H1 (cell line): ENCODE results near the gene GTPBP6. TPM values are rescaled to one million over a fixed set of nuclear protein-coding genes. Genes with fewer than 3 reads are reported as not detected.
"Not testable (repeated sequence)": the region's sequence is repeated elsewhere in the genome, so short reads cannot be mapped to it uniquely, and the experiment has no call there.

Experiments
- CTCF ChIA-PET: fragments of 300-600 bp; sonication (Branson Sonifier 250); formaldehyde crosslinking; loops from one replicate; lab custom pipeline; 2021; ENCODE audit not compliant: partially characterized antibody; lab: Charles Lee
- POLR2A ChIA-PET: fragments of 300-600 bp; sonication (Branson Sonifier 250); formaldehyde crosslinking; loops from one replicate; lab custom pipeline; 2021; ENCODE audit warnings: inconsistent platforms; ENCODE audit not compliant: partially characterized antibody; lab: Charles Lee
- DNase-seq, 2 experiments: peaks; one replicate each; pipeline versions ENCODE4 v3.0.0 to v3.0.0-alpha.2; 2010 to 2022; ENCODE audit warnings: low spot score in 2 of 2, low read depth in 1 of 2, mixed read lengths in 1 of 2
- FAIRE-seq: peaks from 2 replicates; lab custom pipeline; 2011; peaks lifted over from hg19 to GRCh38; lab: Jason Lieb, UNC
- H2AFZ ChIP-seq: 2 replicates; pipeline ENCODE4 v1.8.1; 2012; ENCODE audit warnings: low read length, inconsistent platforms
- H2AK5ac ChIP-seq: 2 replicates; pipeline ENCODE4 v1.6.1; 2013; ENCODE audit warnings: low read depth, low read length
- H2BK120ac ChIP-seq: replicated peaks from 2 replicates; pipeline ENCODE3; 2013; ENCODE audit warnings: low read depth, low read length, inconsistent platforms
- H2BK12ac ChIP-seq: 2 replicates; pipeline ENCODE4 v1.6.1; 2013; ENCODE audit warnings: low read depth, low read length
- H2BK15ac ChIP-seq: 2 replicates; pipeline ENCODE4 v1.6.1; 2013; ENCODE audit warnings: low read length
- H2BK20ac ChIP-seq: 2 replicates; pipeline ENCODE4 v1.6.1; 2013; ENCODE audit warnings: low read length
- H2BK5ac ChIP-seq: 2 replicates; pipeline ENCODE4 v1.6.1; 2013; ENCODE audit warnings: low read depth, low read length
- H3K14ac ChIP-seq: 2 replicates; pipeline ENCODE4 v1.6.1; 2013; ENCODE audit warnings: inconsistent platforms; ENCODE audit not compliant: insufficient read length
- H3K18ac ChIP-seq: 2 replicates; pipeline ENCODE4 v1.6.1; 2013; ENCODE audit warnings: low read length; ENCODE audit errors: extremely low read depth
- H3K23ac ChIP-seq: 2 replicates; pipeline ENCODE4 v1.6.1; 2013; ENCODE audit warnings: inconsistent platforms; ENCODE audit not compliant: insufficient read length
- H3K23me2 ChIP-seq: 2 replicates; pipeline ENCODE4 v1.6.1; 2013; ENCODE audit warnings: low read depth, low read length
- H3K27ac ChIP-seq: 2 replicates; pipeline ENCODE4 v1.6.1; 2011; ENCODE audit warnings: low read depth, low read length, inconsistent platforms
- H3K27me3 ChIP-seq, 4 experiments: replicated peaks in 1 of 4; 1 replicate in 1 of 4; 2 replicates in 3 of 4; pipeline versions ENCODE4 v1.6.1 to v1.8.1; 2011 to 2013; ENCODE audit warnings: low read length in 3 of 4, mild to moderate bottlenecking in 3 of 4, inconsistent platforms in 2 of 4, mixed read lengths in 2 of 4, moderate library complexity in 1 of 4; ENCODE audit not compliant: control insufficient read depth in 3 of 4, insufficient read depth in 3 of 4; ENCODE audit errors: extremely low read depth in 1 of 4
- H3K36me3 ChIP-seq, 4 experiments: 2 replicates each; pipeline versions ENCODE4 v1.6.1 to v1.8.1; 2011 to 2013; ENCODE audit warnings: mild to moderate bottlenecking in 4 of 4, low read length in 3 of 4, moderate library complexity in 2 of 4, control low read depth in 1 of 4, inconsistent platforms in 1 of 4; ENCODE audit not compliant: insufficient read depth in 4 of 4, control insufficient read depth in 2 of 4
- H3K4ac ChIP-seq: replicated peaks from 2 replicates; pipeline ENCODE3; 2013; ENCODE audit warnings: low read length, low read depth, mixed read lengths, inconsistent platforms; ENCODE audit not compliant: insufficient read length
- H3K4me1 ChIP-seq, 4 experiments: replicated peaks in 1 of 4; 1 replicate in 1 of 4; 2 replicates in 3 of 4; pipeline versions ENCODE4 v1.6.1 to v1.8.1; 2011 to 2013; ENCODE audit warnings: low read length in 3 of 4, inconsistent platforms in 2 of 4, mixed read lengths in 1 of 4; ENCODE audit not compliant: insufficient read depth in 4 of 4, control insufficient read depth in 3 of 4
- H3K4me2 ChIP-seq, 2 experiments: 2 replicates each; pipeline versions ENCODE4 v1.6.1 to v1.8.1; 2011 to 2013; ENCODE audit warnings: low read depth in 2 of 2, low read length in 2 of 2, control low read depth in 1 of 2, inconsistent platforms in 1 of 2, mild to moderate bottlenecking in 1 of 2; ENCODE audit not compliant: insufficient read depth in 1 of 2
- H3K4me3 ChIP-seq, 4 experiments: fragments of 200-600, 300-600 bp in 1 of 4; sonication (generic), shearing (Covaris generic), sonication (Bioruptor Twin) in 1 of 4; 2 replicates each; pipeline versions ENCODE4 v1.5.1 to v1.8.1; 2011 to 2016; ENCODE audit warnings: low read length in 4 of 4, low read depth in 3 of 4, control low read depth in 2 of 4, inconsistent platforms in 2 of 4, mild to moderate bottlenecking in 2 of 4, mixed read lengths in 1 of 4, moderate library complexity in 1 of 4; ENCODE audit not compliant: insufficient read depth in 2 of 4; ENCODE audit errors: extremely low read depth in 1 of 4
- H3K56ac ChIP-seq: replicated peaks from 2 replicates; pipeline ENCODE3; 2013; ENCODE audit warnings: low read depth, mild to moderate bottlenecking, mixed read lengths, low read length, inconsistent platforms; ENCODE audit not compliant: insufficient read length
- H3K79me1 ChIP-seq: 2 replicates; pipeline ENCODE4 v1.6.1; 2013; ENCODE audit warnings: low read depth, low read length, control low read depth
- H3K79me2 ChIP-seq, 2 experiments: 2 replicates each; pipeline versions ENCODE4 v1.6.1 to v1.8.1; 2012 to 2013; ENCODE audit warnings: low read length in 2 of 2, mild to moderate bottlenecking in 2 of 2, inconsistent platforms in 1 of 2; ENCODE audit not compliant: insufficient read depth in 2 of 2, control insufficient read depth in 1 of 2
- H3K9ac ChIP-seq, 4 experiments: replicated peaks in 1 of 4; 1 replicate in 1 of 4; 2 replicates in 3 of 4; pipeline versions ENCODE4 v1.6.1 to v1.8.1; 2011 to 2013; ENCODE audit warnings: low read depth in 3 of 4, low read length in 3 of 4, control low read depth in 2 of 4, mild to moderate bottlenecking in 2 of 4, moderate library complexity in 2 of 4, inconsistent platforms in 1 of 4; ENCODE audit errors: extremely low read depth in 1 of 4
- H3K9me3 ChIP-seq, 2 experiments: 2 replicates each; pipeline versions ENCODE4 v1.6.1 to v1.8.1; 2012 to 2013; ENCODE audit warnings: mild to moderate bottlenecking in 2 of 2, moderate library complexity in 2 of 2, control low read depth in 1 of 2, inconsistent platforms in 1 of 2, low read depth in 1 of 2, low read length in 1 of 2, mixed read lengths in 1 of 2; ENCODE audit not compliant: insufficient read depth in 2 of 2
- H4K20me1 ChIP-seq, 2 experiments: replicated peaks in 1 of 2; 2 replicates each; pipeline versions ENCODE3 to v1.8.1; 2011 to 2013; ENCODE audit warnings: inconsistent platforms in 2 of 2, low read length in 2 of 2, mild to moderate bottlenecking in 1 of 2; ENCODE audit not compliant: insufficient read depth in 2 of 2, control insufficient read depth in 1 of 2
- H4K5ac ChIP-seq: 2 replicates; pipeline ENCODE4 v1.6.1; 2013; ENCODE audit warnings: low read length, low read depth, mixed read lengths, inconsistent platforms; ENCODE audit not compliant: insufficient read length
- H4K8ac ChIP-seq: 2 replicates; pipeline ENCODE4 v1.8.0; 2013; ENCODE audit warnings: mild to moderate bottlenecking, moderate library complexity, low read length, inconsistent platforms; ENCODE audit not compliant: insufficient read depth; ENCODE audit errors: extremely low read depth
- H4K91ac ChIP-seq: replicated peaks from 2 replicates; pipeline ENCODE3; 2013; ENCODE audit warnings: low read length, mixed read lengths, inconsistent platforms; ENCODE audit not compliant: insufficient read length
- ASH2L ChIP-seq: fragments of 200-600, 300-600 bp; sonication (generic); IDR thresholded peaks from one replicate; pipeline ENCODE4 v1.7.1; 2017; ENCODE audit warnings: low read length
- CEBPB ChIP-seq: IDR thresholded peaks from 2 replicates; pipeline ENCODE4 v1.6.1; 2012; ENCODE audit warnings: low read depth, low read length
- WGBS, 2 experiments: shearing (Covaris generic) in 1 of 2; methylation state at CpG; one replicate each; pipeline versions ENCODE4 v1.1.6 to v1.1.7; 2013 to 2015; ENCODE audit warnings: low lambda C conversion rate in 2 of 2, mixed read lengths in 2 of 2, inconsistent platforms in 1 of 2, low coverage in 1 of 2, missing lambda C conversion rate in 1 of 2; ENCODE audit not compliant: insufficient replicate concordance in 2 of 2, insufficient coverage in 1 of 2, insufficient read length in 1 of 2; ENCODE audit errors: extremely low coverage in 1 of 2, missing lambda C conversion rate in 1 of 2; 5-methylcytosine and 5-hydroxymethylcytosine counted together
- polyA plus RNA-seq, 7 experiments: library from polyadenylated mRNA; depleted of rRNA in 3 of 7; stranded (reverse) in 5 of 7; unstranded in 2 of 7; fragments of >200 nt in 5 of 7; fragments of 200-250 nt in 2 of 7; gene quantifications; 1 replicate in 5 of 7; 2 replicates in 1 of 7; 4 replicates in 1 of 7; pipeline versions ENCODE4 v1.2.1 to v1.2.3, GENCODE V29; 2011 to 2013; ENCODE audit warnings: missing spikeins in 2 of 7, mixed read lengths in 2 of 7
- total RNA-seq: library from RNA; stranded (reverse); fragmentation: NEBNext Ultra II Directional; extraction: Animal tissue kit (Norgen Biotek cat#: 25700); gene quantifications from 2 replicates; pipeline ENCODE4 v1.2.1, GENCODE V29; 2021

Gene GTPBP6
- total and polyA plus RNA-seq, 2 of the 8 experiments (the other 6 are each of a cell fraction or from before 2014, with no cell fraction given): 33.9 to 57.1 TPM

GRCh38 chrX:282000-282681, 36.5 kb downstream of the GTPBP6 start:
- H3K56ac ChIP-seq, H3K4ac ChIP-seq, H4K91ac ChIP-seq, H2AFZ ChIP-seq, H3K23ac ChIP-seq, H2BK12ac ChIP-seq, POLR2A ChIA-PET, H2AK5ac ChIP-seq, H4K5ac ChIP-seq, H2BK120ac ChIP-seq, FAIRE-seq, H4K8ac ChIP-seq, H2BK20ac ChIP-seq, H2BK15ac ChIP-seq, H3K18ac ChIP-seq, CTCF ChIA-PET, H3K9me3 ChIP-seq, H3K14ac ChIP-seq, DNase-seq, H3K27me3 ChIP-seq, H2BK5ac ChIP-seq: not testable (repeated sequence)
- Histone ChIP-seq H3K4me3 (peak overlapping the region; percentile 82 to 97 (median 90)), H3K23me2 (peaks cover 10% of the 10 kb centered on the region), H3K36me3 (peaks cover 19 to 38% (median 30%) of the 10 kb centered on the region in 4 experiments), H4K20me1 (peaks cover 10 to 19% of the 10 kb centered on the region in 2 experiments), H3K4me2 (peak overlapping the region; percentile 72 to 80), H3K27ac (peak overlapping the region; percentile 78), H3K79me2 (peaks cover 15 to 50% of the 10 kb centered on the region in 2 experiments), H3K9ac (peak overlapping the region in 2 of 4 experiments; percentile 37 to 60; a peak in 4 of 7 replicates), H3K79me1 (peaks cover 15% of the 10 kb centered on the region), H3K4me1 (peaks cover 3 to 14% (median 7%) of the 10 kb centered on the region in 4 experiments)
- TF ChIP-seq CEBPB: peak; percentile 59; the same call in 1 of the 2 replicates
- peak; percentile 42 for TF ChIP-seq ASH2L
- 39% methylated on average over 21 of the region's 21 CpGs; no CpG with 5 or more reads in 1 of the 2 experiments for WGBS, 2 experiments
